Activated naive CD8-positive, alpha-beta T cell treated with anti-CD3 and anti-CD28 coated beads, Interleukin-2, amount 50 U/mL, for 24 hours (primary cell): ENCODE results near the gene SVBP.
A peak's percentile ranks its signal among the peaks of the same experiment; 100 is the strongest.
"Not testable (repeated sequence)": the region's sequence is repeated elsewhere in the genome, so short reads cannot be mapped to it uniquely, and the experiment has no call there.

Source experiments
- ATAC-seq: fragments of 150-1000 bp; cut with Tn5 transposase; one replicate; pipeline ENCODE4 v1.10.0; 2021
- DNase-seq: peaks from one replicate; pipeline ENCODE4 v3.0.0; 2021
- H3K27ac Mint-ChIP-seq: one replicate; pipeline ENCODE4 v1.8.0; 2021; ENCODE audit warnings: mild to moderate bottlenecking, mixed read lengths
- H3K27me3 Mint-ChIP-seq: one replicate; pipeline ENCODE4 v1.8.0; 2021; ENCODE audit warnings: mixed read lengths
- H3K36me3 Mint-ChIP-seq: one replicate; pipeline ENCODE4 v1.8.0; 2021; ENCODE audit warnings: low read depth, mixed read lengths
- H3K4me1 Mint-ChIP-seq: one replicate; pipeline ENCODE4 v1.8.0; 2021; ENCODE audit warnings: mixed read lengths
- H3K4me3 Mint-ChIP-seq: one replicate; pipeline ENCODE4 v1.8.0; 2021; ENCODE audit warnings: mild to moderate bottlenecking, moderate library complexity, mixed read lengths
- H3K9me3 Mint-ChIP-seq: one replicate; pipeline ENCODE4 v1.8.0; 2021; ENCODE audit warnings: mixed read lengths

SVBP gene

GRCh38 chr1:42830631-42831030 lies 13.4 kb upstream of the SVBP start:
- Mint-ChIP-seq H3K4me1 (no peaks in the 10 kb centered on the region), H3K9me3 (no peaks in the 10 kb centered on the region), H3K4me3 (no peak overlapping the region), H3K36me3 (peaks cover 3% of the 10 kb centered on the region), H3K27me3 (no peaks in the 10 kb centered on the region), H3K27ac (no peak overlapping the region)
- ATAC-seq (no peak), DNase-seq (no peak)

GRCh38 chr1:42825036-42825851 lies 8.0 kb upstream of the SVBP start:
- Mint-ChIP-seq H3K36me3 (no peaks in the 10 kb centered on the region), H3K27me3 (no peaks in the 10 kb centered on the region), H3K4me1 (peaks cover 9% of the 10 kb centered on the region), H3K9me3 (no peaks in the 10 kb centered on the region), H3K27ac (no peak overlapping the region), H3K4me3 (no peak overlapping the region)
- ATAC-seq, result no peak
- DNase-seq, result no peak

- H3K4me1 Mint-ChIP-seq, result peaks cover 9% of the 10 kb centered on the region
- no peak for ATAC-seq
Measured at GRCh38 chr1:42824481-42825035, 7.4 kb upstream of the SVBP start.

GRCh38 chr1:42822800-42823392 lies 5.7 kb upstream of the SVBP start:
- Mint-ChIP-seq H3K9me3 (no peaks in the 10 kb centered on the region), H3K4me3 (no peak overlapping the region), H3K4me1 (peaks cover 12% of the 10 kb centered on the region), H3K27me3 (no peaks in the 10 kb centered on the region), H3K27ac (no peak overlapping the region), H3K36me3 (no peaks in the 10 kb centered on the region)
- no peak for ATAC-seq
- no peak for DNase-seq

More at GRCh38 chr1:42824481-42825035, 7.4 kb upstream of the SVBP start:
- DNase-seq, result no peak
- Mint-ChIP-seq H3K36me3 (no peaks in the 10 kb centered on the region), H3K4me3 (no peak overlapping the region), H3K27me3 (no peaks in the 10 kb centered on the region), H3K27ac (no peak overlapping the region), H3K9me3 (no peaks in the 10 kb centered on the region)

GRCh38 chr1:42821690-42822089 lies 4.5 kb upstream of the SVBP start:
- H3K4me1 Mint-ChIP-seq, result peaks cover 18% of the 10 kb centered on the region

GRCh38 chr1:42820813-42821212 lies 3.6 kb upstream of the SVBP start:
- DNase-seq (no peak), ATAC-seq (no peak)
- Mint-ChIP-seq H3K36me3 (peaks cover 4% of the 10 kb centered on the region), H3K4me1 (peaks cover 27% of the 10 kb centered on the region), H3K4me3 (no peak overlapping the region), H3K27ac (no peak overlapping the region), H3K27me3 (no peaks in the 10 kb centered on the region), H3K9me3 (no peaks in the 10 kb centered on the region)

More at GRCh38 chr1:42821690-42822089, 4.5 kb upstream of the SVBP start:
- ATAC-seq, result no peak
- no peaks in the 10 kb centered on the region for H3K36me3 Mint-ChIP-seq
- H3K9me3 Mint-ChIP-seq, result no peaks in the 10 kb centered on the region
- no peak for DNase-seq
- H3K4me3 Mint-ChIP-seq, result no peak overlapping the region
- H3K27ac Mint-ChIP-seq, result no peak overlapping the region
- no peaks in the 10 kb centered on the region for H3K27me3 Mint-ChIP-seq

- Mint-ChIP-seq H3K27ac (no peak overlapping the region), H3K27me3 (no peaks in the 10 kb centered on the region), H3K4me1 (peaks cover 24% of the 10 kb centered on the region), H3K9me3 (no peaks in the 10 kb centered on the region), H3K36me3 (peaks cover 4% of the 10 kb centered on the region), H3K4me3 (peak overlapping the region; percentile 81)
- ATAC-seq, result no peak
- DNase-seq, result no peak
Measured at GRCh38 chr1:42817976-42818375, 779 bp upstream of the SVBP start.

GRCh38 chr1:42817440-42817767 lies 207 bp upstream of the SVBP start:
- DNase-seq, result no peak
- Mint-ChIP-seq H3K27me3 (no peaks in the 10 kb centered on the region), H3K9me3 (no peaks in the 10 kb centered on the region), H3K36me3 (peaks cover 4% of the 10 kb centered on the region), H3K27ac (peak overlapping the region; percentile 79), H3K4me3 (peak overlapping the region; percentile 81), H3K4me1 (peaks cover 19% of the 10 kb centered on the region)
- no peak for ATAC-seq

- DNase-seq, result peak; percentile 13
Measured at GRCh38 chr1:42815941-42816584, 1.1 kb downstream of the SVBP start.

GRCh38 chr1:42814815-42815214 lies 2.4 kb downstream of the SVBP start:
- not testable (repeated sequence) for H3K9me3 Mint-ChIP-seq, ATAC-seq, DNase-seq, H3K36me3 Mint-ChIP-seq, H3K4me3 Mint-ChIP-seq, H3K27me3 Mint-ChIP-seq, H3K27ac Mint-ChIP-seq
- peaks cover 19% of the 10 kb centered on the region for H3K4me1 Mint-ChIP-seq

More at GRCh38 chr1:42815941-42816584, 1.1 kb downstream of the SVBP start:
- no peaks in the 10 kb centered on the region for H3K9me3 Mint-ChIP-seq
- H3K4me3 Mint-ChIP-seq, result peak overlapping the region; percentile 81
- no peaks in the 10 kb centered on the region for H3K27me3 Mint-ChIP-seq
- peaks cover 19% of the 10 kb centered on the region for H3K4me1 Mint-ChIP-seq
- H3K27ac Mint-ChIP-seq, result peak overlapping the region; percentile 79
- H3K36me3 Mint-ChIP-seq, result peaks cover 4% of the 10 kb centered on the region
- ATAC-seq, result peak; percentile 9

GRCh38 chr1:42807056-42807668 lies 10.0 kb downstream of the SVBP start:
- H3K27me3 Mint-ChIP-seq, result no peaks in the 10 kb centered on the region
- no peak overlapping the region for H3K27ac Mint-ChIP-seq
- H3K4me3 Mint-ChIP-seq, result no peak overlapping the region
- peaks cover 3% of the 10 kb centered on the region for H3K4me1 Mint-ChIP-seq
- H3K9me3 Mint-ChIP-seq, result no peaks in the 10 kb centered on the region
- DNase-seq, result no peak
- ATAC-seq, result no peak
- no peaks in the 10 kb centered on the region for H3K36me3 Mint-ChIP-seq

GRCh38 chr1:42806593-42806992 lies 10.6 kb downstream of the SVBP start:
- no peak overlapping the region for H3K4me3 Mint-ChIP-seq
- H3K27ac Mint-ChIP-seq, result no peak overlapping the region
- no peaks in the 10 kb centered on the region for H3K27me3 Mint-ChIP-seq
- DNase-seq (no peak), ATAC-seq (no peak)
- H3K4me1 Mint-ChIP-seq, result peaks cover 3% of the 10 kb centered on the region
- no peaks in the 10 kb centered on the region for H3K36me3 Mint-ChIP-seq
- H3K9me3 Mint-ChIP-seq, result no peaks in the 10 kb centered on the region

- ATAC-seq (no peak), DNase-seq (no peak)
- H3K36me3 Mint-ChIP-seq, result no peaks in the 10 kb centered on the region
- H3K27me3 Mint-ChIP-seq, result no peaks in the 10 kb centered on the region
- H3K4me1 Mint-ChIP-seq, result peaks cover 3% of the 10 kb centered on the region
- no peak overlapping the region for H3K27ac Mint-ChIP-seq
- H3K9me3 Mint-ChIP-seq, result no peaks in the 10 kb centered on the region
- no peak overlapping the region for H3K4me3 Mint-ChIP-seq
Measured at GRCh38 chr1:42806171-42806570, 11.0 kb downstream of the SVBP start.

GRCh38 chr1:42801832-42802473 lies 15.2 kb downstream of the SVBP start:
- peaks cover 3% of the 10 kb centered on the region for H3K4me1 Mint-ChIP-seq

More at GRCh38 chr1:42801832-42802473, 15.2 kb downstream of the SVBP start:
- Mint-ChIP-seq H3K27me3 (no peaks in the 10 kb centered on the region), H3K4me3 (no peak overlapping the region), H3K27ac (no peak overlapping the region), H3K9me3 (no peaks in the 10 kb centered on the region), H3K36me3 (no peaks in the 10 kb centered on the region)
- DNase-seq (no peak), ATAC-seq (no peak)
